ENCODE data around the gene RECK. TPM values are rescaled to one million over a fixed set of nuclear protein-coding genes. Genes with fewer than 3 reads are reported as not detected.

The RECK gene
- total RNA-seq, 1 donor from 2014 or later = 11.1 TPM

DNA sequence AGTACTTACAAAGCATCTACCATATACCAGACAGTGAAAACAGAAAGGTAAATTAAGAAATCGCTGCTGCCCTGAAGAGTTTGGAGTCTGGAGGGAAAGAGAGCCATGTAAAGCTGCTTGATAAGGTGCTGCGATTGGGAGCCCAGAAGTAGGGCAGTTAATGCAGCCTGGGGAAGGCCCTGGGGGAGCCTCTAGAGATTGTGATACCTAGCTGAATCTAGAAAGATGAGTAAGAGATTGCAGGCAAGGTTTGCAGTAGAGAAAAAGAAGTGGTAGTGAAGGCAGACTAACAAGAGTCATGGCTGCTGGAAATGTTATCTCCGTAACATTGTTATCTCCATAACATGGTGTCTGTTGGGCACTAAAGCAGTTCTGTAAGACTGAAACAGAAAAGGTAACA, 75.8 kb downstream of the RECK start:
- TF ChIP-seq, protein P1, sequence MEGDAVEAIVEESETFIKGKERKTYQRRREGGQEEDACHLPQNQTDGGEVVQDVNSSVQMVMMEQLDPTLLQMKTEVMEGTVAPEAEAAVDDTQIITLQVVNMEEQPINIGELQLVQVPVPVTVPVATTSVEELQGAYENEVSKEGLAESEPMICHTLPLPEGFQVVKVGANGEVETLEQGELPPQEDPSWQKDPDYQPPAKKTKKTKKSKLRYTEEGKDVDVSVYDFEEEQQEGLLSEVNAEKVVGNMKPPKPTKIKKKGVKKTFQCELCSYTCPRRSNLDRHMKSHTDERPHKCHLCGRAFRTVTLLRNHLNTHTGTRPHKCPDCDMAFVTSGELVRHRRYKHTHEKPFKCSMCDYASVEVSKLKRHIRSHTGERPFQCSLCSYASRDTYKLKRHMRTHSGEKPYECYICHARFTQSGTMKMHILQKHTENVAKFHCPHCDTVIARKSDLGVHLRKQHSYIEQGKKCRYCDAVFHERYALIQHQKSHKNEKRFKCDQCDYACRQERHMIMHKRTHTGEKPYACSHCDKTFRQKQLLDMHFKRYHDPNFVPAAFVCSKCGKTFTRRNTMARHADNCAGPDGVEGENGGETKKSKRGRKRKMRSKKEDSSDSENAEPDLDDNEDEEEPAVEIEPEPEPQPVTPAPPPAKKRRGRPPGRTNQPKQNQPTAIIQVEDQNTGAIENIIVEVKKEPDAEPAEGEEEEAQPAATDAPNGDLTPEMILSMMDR (IDR thresholded peaks at IDR 0.05; ENCODE audit: partially characterized antibody, unreplicated experiment) = no peak
- Mint-ChIP-seq H3K4me1 (ENCODE audit: low read depth, unreplicated experiment) (no peaks in the 10 kb centered on the region), H3K9me3 (ENCODE audit: unreplicated experiment) (no peaks in the 10 kb centered on the region), H3K27me3 (ENCODE audit: unreplicated experiment) (no peaks in the 10 kb centered on the region), H3K36me3 (ENCODE audit: unreplicated experiment) (no peaks in the 10 kb centered on the region), H3K4me3 (ENCODE audit: unreplicated experiment) (no peak overlapping the region), H3K27ac (ENCODE audit: unreplicated experiment) (no peak overlapping the region)
- DNase-seq = no peak

DNA sequence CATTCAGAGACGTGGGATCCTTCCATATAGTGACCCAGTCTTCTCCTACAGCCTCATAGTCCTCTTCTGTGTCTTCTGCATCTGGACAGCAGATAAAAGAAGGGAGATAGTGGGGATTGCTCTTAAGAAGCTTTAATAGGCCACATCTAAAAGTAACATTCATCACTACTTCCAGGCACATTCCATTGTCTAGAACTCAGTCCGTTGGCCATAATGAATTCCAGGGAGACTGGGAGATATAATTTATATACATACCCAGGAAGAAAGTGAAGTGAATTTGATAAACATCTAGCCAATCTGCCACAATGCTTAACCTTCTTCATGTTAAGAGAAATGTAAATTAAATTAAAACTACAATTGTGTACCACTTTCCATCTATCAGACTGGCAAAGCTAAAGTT, 77.3 kb downstream of the RECK start:
- no peak for DNase-seq
- Mint-ChIP-seq H3K4me3 (ENCODE audit: unreplicated experiment) (no peak overlapping the region), H3K36me3 (ENCODE audit: unreplicated experiment) (no peaks in the 10 kb centered on the region), H3K27ac (ENCODE audit: unreplicated experiment) (no peak overlapping the region), H3K27me3 (ENCODE audit: unreplicated experiment) (no peaks in the 10 kb centered on the region), H3K4me1 (ENCODE audit: low read depth, unreplicated experiment) (peaks cover 3% of the 10 kb centered on the region), H3K9me3 (ENCODE audit: unreplicated experiment) (no peaks in the 10 kb centered on the region)
- TF ChIP-seq, protein P1 (IDR thresholded peaks at IDR 0.05; ENCODE audit: partially characterized antibody, unreplicated experiment) = no peak

DNA sequence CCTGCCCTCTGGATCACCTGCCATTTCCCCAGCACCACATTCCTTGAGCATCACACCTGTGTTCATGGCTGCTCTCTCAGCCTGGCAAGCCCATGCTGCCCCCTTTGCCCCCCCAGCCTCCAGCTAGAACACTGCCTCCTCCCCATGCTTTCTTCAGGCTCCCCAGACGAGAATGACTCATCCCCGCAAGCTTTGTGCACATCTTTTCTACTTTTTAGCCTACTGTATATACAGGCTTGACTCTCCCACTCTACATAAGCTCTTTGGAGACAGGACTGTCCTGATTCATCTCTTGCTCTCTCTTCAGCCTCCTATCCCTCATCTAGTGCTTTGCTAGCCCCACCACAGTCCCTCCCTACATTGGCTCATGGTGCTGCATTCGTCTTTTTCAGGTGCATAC, 79.9 kb downstream of the RECK start:
- peaks cover 2% of the 10 kb centered on the region for H3K36me3 Mint-ChIP-seq (ENCODE audit: unreplicated experiment)
- no peak overlapping the region for H3K27ac Mint-ChIP-seq (ENCODE audit: unreplicated experiment)
- no peak overlapping the region for H3K4me3 Mint-ChIP-seq (ENCODE audit: unreplicated experiment)
- TF ChIP-seq, protein P1 (IDR thresholded peaks at IDR 0.05; ENCODE audit: partially characterized antibody, unreplicated experiment) = no peak
- no peak for DNase-seq
- peaks cover 1% of the 10 kb centered on the region for H3K27me3 Mint-ChIP-seq (ENCODE audit: unreplicated experiment)
- peaks cover 7% of the 10 kb centered on the region for H3K4me1 Mint-ChIP-seq (ENCODE audit: low read depth, unreplicated experiment)
- no peaks in the 10 kb centered on the region for H3K9me3 Mint-ChIP-seq (ENCODE audit: unreplicated experiment)

DNA sequence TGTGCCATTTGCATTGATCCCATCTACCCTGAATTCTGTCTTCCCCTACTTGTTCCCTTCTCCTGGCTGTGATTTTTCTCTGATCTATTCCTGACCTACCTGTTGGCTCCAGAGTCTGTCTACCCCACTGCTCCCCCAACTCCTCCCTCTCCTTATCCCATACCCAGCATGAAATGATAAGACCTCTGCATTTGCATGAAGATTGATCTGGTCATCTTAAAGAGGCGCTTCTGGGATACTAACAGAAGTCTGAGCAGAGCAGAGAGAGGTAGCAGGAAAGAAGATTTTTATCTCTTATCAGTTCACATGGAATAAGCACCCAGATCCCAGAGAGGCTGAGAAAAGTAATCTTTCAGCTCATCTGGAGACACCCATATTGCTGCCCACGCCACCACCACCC, 81.5 kb downstream of the RECK start:
- Mint-ChIP-seq H3K9me3 (ENCODE audit: unreplicated experiment) (no peaks in the 10 kb centered on the region), H3K27me3 (ENCODE audit: unreplicated experiment) (peaks cover 1% of the 10 kb centered on the region), H3K36me3 (ENCODE audit: unreplicated experiment) (peaks cover 9% of the 10 kb centered on the region), H3K4me3 (ENCODE audit: unreplicated experiment) (no peak overlapping the region), H3K4me1 (ENCODE audit: low read depth, unreplicated experiment) (peaks cover 7% of the 10 kb centered on the region), H3K27ac (ENCODE audit: unreplicated experiment) (no peak overlapping the region)
- no peak for DNase-seq
- TF ChIP-seq, protein P1 (IDR thresholded peaks at IDR 0.05; ENCODE audit: partially characterized antibody, unreplicated experiment) = no peak

DNA sequence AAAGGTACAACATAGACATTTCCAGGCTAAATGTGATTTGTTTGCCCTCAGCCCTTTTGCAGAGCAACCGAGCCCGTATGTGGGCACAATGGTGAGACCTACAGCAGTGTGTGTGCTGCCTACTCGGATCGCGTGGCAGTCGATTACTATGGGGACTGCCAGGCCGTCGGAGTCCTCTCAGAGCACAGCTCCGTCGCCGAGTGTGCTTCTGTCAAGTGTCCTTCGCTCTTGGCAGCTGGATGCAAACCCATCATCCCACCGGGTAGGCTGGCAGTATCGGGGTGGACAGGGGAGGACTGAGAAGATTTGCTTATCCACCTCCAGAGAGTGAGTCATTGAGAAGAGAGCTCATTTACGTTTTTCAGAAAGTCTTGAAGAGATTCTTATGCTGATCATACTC, 82.0 kb downstream of the RECK start:
- DNase-seq = no peak
- Mint-ChIP-seq H3K36me3 (ENCODE audit: unreplicated experiment) (peaks cover 9% of the 10 kb centered on the region), H3K4me3 (ENCODE audit: unreplicated experiment) (no peak overlapping the region), H3K27me3 (ENCODE audit: unreplicated experiment) (peaks cover 1% of the 10 kb centered on the region), H3K9me3 (ENCODE audit: unreplicated experiment) (no peaks in the 10 kb centered on the region), H3K4me1 (ENCODE audit: low read depth, unreplicated experiment) (peaks cover 7% of the 10 kb centered on the region), H3K27ac (ENCODE audit: unreplicated experiment) (no peak overlapping the region)
- TF ChIP-seq, protein P1 (IDR thresholded peaks at IDR 0.05; ENCODE audit: partially characterized antibody, unreplicated experiment) = no peak
